Bronchial epithelial cell (primary cell): ENCODE results near the gene SEL1L. TPM values are rescaled to one million over a fixed set of nuclear protein-coding genes. Genes with fewer than 3 reads are reported as not detected.

Experiments
- DNase-seq: peaks from one replicate; pipeline ENCODE4 v3.0.0-alpha.2; 2010; ENCODE audit warnings: low read depth
- FAIRE-seq: peaks from 2 replicates; lab custom pipeline; 2011; peaks lifted over from hg19 to GRCh38; lab: Jason Lieb, UNC
- H3K27me3 ChIP-seq: 2 replicates; pipeline ENCODE4 v1.5.1; 2011; ENCODE audit warnings: low read length; ENCODE audit not compliant: control insufficient read depth, insufficient read depth
- H3K36me3 ChIP-seq: 2 replicates; pipeline ENCODE4 v1.5.1; 2011; ENCODE audit warnings: low read length; ENCODE audit not compliant: control insufficient read depth, insufficient read depth
- H3K4me3 ChIP-seq: 2 replicates; pipeline ENCODE4 v1.5.1; 2011; ENCODE audit warnings: mild to moderate bottlenecking, low read depth, low read length, control low read depth
- CTCF ChIP-seq: IDR thresholded peaks from 2 replicates; pipeline ENCODE4 v1.5.1; 2011; ENCODE audit warnings: mild to moderate bottlenecking, moderate library complexity, low read length, control low read depth, inconsistent platforms; ENCODE audit not compliant: insufficient read depth, severe bottlenecking
- total RNA-seq: library from RNA; depleted of rRNA; stranded (reverse); fragments of >200 nt; gene quantifications from 2 replicates; pipeline ENCODE4 v1.2.1, GENCODE V29; 2014

Gene SEL1L
- total RNA-seq, 1 donor from 2014 or later, result 128 TPM

GRCh38 chr14:81565441-81566290 lies 32.0 kb upstream of the SEL1L start:
- H3K27me3 ChIP-seq, result peaks cover 2% of the 10 kb centered on the region

GRCh38 chr14:81562818-81563217 lies 29.2 kb upstream of the SEL1L start:
- peak; percentile 40 for FAIRE-seq
- H3K36me3 ChIP-seq, result no peaks in the 10 kb centered on the region
- H3K4me3 ChIP-seq, result no peak overlapping the region
- H3K27me3 ChIP-seq, result peaks cover 2% of the 10 kb centered on the region
- no peak for DNase-seq
- no peak for TF ChIP-seq CTCF

More at GRCh38 chr14:81565441-81566290, 32.0 kb upstream of the SEL1L start:
- peak; percentile 51 for TF ChIP-seq CTCF
- DNase-seq (peak; percentile 54), FAIRE-seq (no peak)
- H3K4me3 ChIP-seq, result no peak overlapping the region
- H3K36me3 ChIP-seq, result no peaks in the 10 kb centered on the region

GRCh38 chr14:81561084-81561775 lies 27.6 kb upstream of the SEL1L start:
- peak; percentile 95 for DNase-seq
- Histone ChIP-seq H3K27me3 (no peaks in the 10 kb centered on the region), H3K36me3 (no peaks in the 10 kb centered on the region), H3K4me3 (no peak overlapping the region)
- FAIRE-seq, result no peak
- no peak for TF ChIP-seq CTCF

- H3K4me3 ChIP-seq, result no peak overlapping the region
- FAIRE-seq, result no peak
- DNase-seq, result no peak
- no peaks in the 10 kb centered on the region for H3K36me3 ChIP-seq
- H3K27me3 ChIP-seq, result no peaks in the 10 kb centered on the region
- no peak for TF ChIP-seq CTCF
Observed at GRCh38 chr14:81559385-81559784, 25.7 kb upstream of the SEL1L start.

- FAIRE-seq (no peak), DNase-seq (no peak)
- H3K36me3 ChIP-seq, result no peaks in the 10 kb centered on the region
- TF ChIP-seq CTCF, result no peak
- no peaks in the 10 kb centered on the region for H3K27me3 ChIP-seq
- no peak overlapping the region for H3K4me3 ChIP-seq
Observed at GRCh38 chr14:81557146-81557545, 23.5 kb upstream of the SEL1L start.
